Measurements from ENCODE around the gene MS4A5.

DNA sequence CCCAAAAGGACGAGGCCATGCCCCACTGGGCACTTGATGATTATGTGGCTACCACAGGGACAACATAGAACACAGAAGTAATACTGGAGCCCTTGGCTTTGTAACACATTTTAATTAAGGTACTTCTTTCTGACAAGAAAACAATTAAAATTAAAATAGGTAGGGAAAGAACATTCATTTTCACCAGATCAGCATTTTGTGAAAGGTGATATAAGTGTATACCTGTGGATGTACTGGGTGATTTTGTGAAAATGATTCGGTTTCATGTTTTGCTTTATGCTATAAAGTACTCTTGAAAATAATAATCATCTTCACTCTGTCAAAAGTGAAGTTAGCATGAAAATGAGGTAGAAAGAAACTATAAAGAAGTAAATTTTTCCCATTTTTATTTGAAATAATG is 64.1 kb downstream of the MS4A5 start:
- TF ChIP-seq, protein P1, sequence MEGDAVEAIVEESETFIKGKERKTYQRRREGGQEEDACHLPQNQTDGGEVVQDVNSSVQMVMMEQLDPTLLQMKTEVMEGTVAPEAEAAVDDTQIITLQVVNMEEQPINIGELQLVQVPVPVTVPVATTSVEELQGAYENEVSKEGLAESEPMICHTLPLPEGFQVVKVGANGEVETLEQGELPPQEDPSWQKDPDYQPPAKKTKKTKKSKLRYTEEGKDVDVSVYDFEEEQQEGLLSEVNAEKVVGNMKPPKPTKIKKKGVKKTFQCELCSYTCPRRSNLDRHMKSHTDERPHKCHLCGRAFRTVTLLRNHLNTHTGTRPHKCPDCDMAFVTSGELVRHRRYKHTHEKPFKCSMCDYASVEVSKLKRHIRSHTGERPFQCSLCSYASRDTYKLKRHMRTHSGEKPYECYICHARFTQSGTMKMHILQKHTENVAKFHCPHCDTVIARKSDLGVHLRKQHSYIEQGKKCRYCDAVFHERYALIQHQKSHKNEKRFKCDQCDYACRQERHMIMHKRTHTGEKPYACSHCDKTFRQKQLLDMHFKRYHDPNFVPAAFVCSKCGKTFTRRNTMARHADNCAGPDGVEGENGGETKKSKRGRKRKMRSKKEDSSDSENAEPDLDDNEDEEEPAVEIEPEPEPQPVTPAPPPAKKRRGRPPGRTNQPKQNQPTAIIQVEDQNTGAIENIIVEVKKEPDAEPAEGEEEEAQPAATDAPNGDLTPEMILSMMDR (IDR thresholded peaks at IDR 0.05; ENCODE audit: extremely low read depth in 1 of 2, insufficient read depth in 1 of 2, low read depth in 1 of 2, low read length in 2 of 2): no peak
- TF ChIP-seq EZH2 (IDR thresholded peaks at IDR 0.05; ENCODE audit: borderline replicate concordance, low read depth, low read length, severe bottlenecking) (no peak), POLR2AphosphoS5 (IDR thresholded peaks at IDR 0.05; ENCODE audit: insufficient read depth, low read depth, low read length) (no peak), POLR2A (IDR thresholded peaks at IDR 0.05; ENCODE audit: low read depth, low read length) (no peak), JUN (IDR thresholded peaks at IDR 0.05; ENCODE audit: borderline replicate concordance, insufficient read depth, insufficient read length, low read depth) (no peak)
- TF ChIP-seq, protein P2, sequence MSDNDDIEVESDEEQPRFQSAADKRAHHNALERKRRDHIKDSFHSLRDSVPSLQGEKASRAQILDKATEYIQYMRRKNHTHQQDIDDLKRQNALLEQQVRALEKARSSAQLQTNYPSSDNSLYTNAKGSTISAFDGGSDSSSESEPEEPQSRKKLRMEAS (IDR thresholded peaks at IDR 0.05; ENCODE audit: insufficient read depth, insufficient read length): no peak

Data from endothelial cell of umbilical vein (primary cell).